HG03064 (cell line): ENCODE results near the gene FSTL5.

ENCODE experiments used
- ATAC-seq: cut with Tn5 transposase; IDR thresholded peaks from one replicate; pipeline ENCODE4 v1.9.1; 2021; ENCODE audit warnings: low read depth; ENCODE audit not compliant: unreplicated experiment

Gene FSTL5

DNA sequence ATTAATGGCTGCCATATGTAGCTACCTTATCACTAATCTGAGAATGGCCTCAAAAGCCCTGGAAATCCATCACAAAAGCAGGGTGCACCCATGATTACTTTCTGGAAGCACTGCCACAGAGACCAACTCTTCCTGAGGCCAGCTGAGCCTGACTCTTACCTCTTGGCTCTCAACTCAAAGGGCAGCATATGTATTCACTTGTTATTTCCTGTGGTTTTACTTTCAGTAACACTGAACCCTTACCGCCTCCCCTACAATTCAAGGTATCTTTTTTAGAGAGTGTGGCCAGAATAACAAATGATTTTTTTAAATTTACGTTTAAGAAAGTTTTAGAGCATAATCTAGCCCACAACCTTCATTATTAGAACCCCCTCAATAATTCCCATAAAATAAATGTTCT, 434.9 kb downstream of the FSTL5 start:
- ATAC-seq: no peak

- no peak for ATAC-seq
Measured at GRCh38 chr4:161721947-161722346, 441.9 kb downstream of the FSTL5 start.

- ATAC-seq: no peak
Measured at GRCh38 chr4:161717084-161717483, 446.7 kb downstream of the FSTL5 start.

DNA sequence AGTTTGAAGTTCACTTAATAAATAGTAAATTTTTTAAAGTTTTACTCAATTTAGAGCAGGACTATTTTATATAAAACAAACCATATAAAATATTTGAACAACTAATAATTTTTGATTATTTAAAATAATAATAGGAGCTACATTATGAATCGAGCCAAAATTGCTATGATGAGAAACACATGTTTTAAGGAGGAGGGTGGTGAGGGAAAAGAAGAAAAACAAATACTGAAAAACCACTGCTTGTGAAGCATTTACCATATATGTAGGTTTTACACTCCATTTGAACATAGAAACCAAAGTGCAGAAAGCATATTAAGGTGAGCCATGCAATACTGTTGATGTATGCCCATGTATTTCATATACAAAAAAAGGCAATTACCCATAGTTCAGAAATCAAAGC, 448.9 kb downstream of the FSTL5 start:
- no peak for ATAC-seq

DNA sequence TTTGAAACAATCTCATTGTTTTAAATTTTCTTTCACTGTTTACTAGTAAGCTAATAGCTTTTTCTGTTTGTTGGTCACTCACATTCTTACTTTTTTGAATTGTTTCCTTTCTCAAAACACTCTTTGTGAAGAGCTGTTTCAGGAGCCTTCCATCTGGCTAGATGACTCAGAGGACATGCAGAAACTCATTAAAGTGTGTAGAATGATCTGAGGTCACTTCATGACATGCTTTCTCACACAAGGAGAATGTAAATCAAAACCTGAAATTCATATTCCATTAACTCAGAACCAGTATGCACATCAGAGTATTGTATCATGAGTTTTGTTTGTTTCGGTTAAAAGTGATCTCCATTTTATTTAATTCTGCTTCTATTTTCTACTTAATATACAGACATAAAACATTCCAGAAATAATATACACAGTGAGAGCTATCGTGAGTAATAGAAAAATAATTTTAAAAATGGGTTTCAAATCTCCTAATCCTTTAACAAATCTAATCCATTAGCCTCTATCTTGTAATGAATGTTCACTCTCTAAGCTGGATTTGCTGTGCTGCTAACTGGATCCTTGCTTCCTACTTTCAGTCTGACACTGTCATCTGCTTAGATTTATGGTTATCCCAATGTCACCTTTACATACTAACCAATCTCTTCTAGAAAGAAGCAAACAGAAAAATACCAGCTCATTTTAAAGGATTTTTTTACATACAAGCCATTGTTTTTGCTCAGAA, 449.6 kb downstream of the FSTL5 start:
- ATAC-seq: no peak

DNA sequence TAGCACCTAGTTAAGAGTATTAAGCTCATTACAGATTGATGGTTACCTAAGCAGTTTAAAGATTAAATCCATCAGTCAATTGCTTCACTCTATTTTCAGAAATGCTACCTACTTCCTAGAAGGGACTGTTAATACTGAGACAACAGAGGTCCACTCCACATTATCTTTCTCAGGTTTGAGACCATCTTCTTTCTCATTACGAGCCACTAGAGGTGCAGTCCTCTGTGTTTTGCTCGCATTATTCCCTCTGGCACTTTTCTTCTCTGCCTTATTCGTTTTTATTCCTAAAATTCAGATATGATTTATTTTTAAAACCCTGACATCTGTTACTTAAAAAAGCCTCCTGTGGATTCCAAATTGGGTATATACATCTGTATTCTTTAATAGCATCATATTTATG, 459.1 kb downstream of the FSTL5 start:
- ATAC-seq: no peak

DNA sequence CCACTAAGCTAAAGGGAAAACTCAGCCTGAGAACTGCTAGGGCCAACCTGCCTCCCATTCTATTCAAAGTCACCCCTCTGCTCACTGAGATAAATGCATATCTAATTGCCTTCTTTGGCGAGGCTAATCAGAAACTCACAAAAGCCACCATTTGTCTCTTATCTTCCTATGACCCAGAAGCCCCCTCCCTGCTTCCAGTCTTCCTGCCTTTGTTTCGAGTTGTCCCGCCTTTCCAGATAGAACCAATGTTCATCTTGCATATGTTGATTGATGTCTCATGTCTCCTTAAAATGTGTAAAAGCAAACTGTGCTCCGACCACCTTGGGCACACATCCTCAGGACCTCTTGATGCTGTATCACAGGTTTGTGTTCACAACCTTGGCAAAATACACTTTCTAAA, 459.8 kb downstream of the FSTL5 start:
- ATAC-seq: no peak

DNA sequence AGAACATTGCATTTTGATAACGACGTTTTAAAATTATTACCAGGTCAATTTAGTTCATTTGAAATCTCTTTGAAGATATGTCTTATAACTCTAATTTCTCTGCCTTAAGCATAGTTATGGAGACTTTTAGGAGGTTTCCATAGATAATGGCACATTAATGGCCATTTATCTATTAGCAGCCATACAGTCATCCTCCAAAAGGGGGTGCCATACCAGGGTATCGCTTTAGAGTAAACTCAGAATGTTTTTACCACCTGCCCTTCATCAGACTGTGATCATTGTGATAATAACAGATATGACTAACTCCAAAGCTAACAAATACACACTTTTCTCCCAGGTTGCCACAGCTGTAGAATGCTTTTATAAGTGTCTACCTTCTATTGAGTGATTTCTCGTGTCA, 461.5 kb downstream of the FSTL5 start:
- no peak for ATAC-seq

GRCh38 chr4:161696944-161697343, 466.9 kb downstream of the FSTL5 start:
- no peak for ATAC-seq

GRCh38 chr4:161680146-161680545, 483.7 kb downstream of the FSTL5 start:
- no peak for ATAC-seq

DNA sequence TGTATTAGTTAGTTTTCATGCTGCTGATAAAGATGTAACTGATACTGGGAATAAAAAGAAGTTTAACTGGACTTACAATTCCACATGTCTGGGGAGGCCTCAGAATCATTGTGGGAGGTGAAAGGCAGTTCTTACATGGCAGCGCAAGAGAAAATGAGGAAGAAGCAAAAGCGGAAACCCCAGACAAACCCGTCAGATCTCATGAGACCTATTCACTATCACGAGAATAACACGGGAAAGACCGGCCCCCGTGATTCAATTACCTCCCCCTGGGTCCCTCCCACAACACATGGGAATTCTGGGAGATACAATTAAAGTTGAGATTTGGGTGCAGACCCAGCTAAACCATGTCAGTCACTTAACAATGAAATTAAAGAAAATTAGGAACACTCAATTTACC, 499.1 kb downstream of the FSTL5 start:
- ATAC-seq: no peak

GRCh38 chr4:161663844-161664243, 500.0 kb downstream of the FSTL5 start:
- no peak for ATAC-seq

GRCh38 chr4:161658676-161659075, 505.1 kb downstream of the FSTL5 start:
- ATAC-seq: no peak

- ATAC-seq: no peak
Measured at GRCh38 chr4:161657616-161658015, 506.2 kb downstream of the FSTL5 start.

GRCh38 chr4:161656594-161656993, 507.2 kb downstream of the FSTL5 start:
- ATAC-seq: no peak

GRCh38 chr4:161655148-161655547, 508.7 kb downstream of the FSTL5 start:
- ATAC-seq: no peak

DNA sequence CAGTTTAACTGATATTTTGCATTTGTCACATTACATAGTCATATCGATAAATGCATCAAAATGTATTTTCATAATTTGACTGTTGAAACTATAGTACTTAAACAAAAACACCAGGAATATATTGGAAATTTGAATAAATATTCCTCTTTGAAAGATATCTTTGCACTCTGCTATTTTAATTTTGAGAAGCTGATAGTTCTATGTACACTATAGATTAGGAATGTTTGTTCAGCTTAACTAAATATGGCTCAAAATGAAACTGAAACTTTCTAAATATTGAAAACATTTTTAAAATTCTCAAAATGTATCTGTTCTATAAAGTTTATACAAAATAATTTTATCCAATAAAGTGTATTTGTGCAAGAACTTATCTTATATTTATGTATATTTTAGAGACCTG, 510.1 kb downstream of the FSTL5 start:
- no peak for ATAC-seq

DNA sequence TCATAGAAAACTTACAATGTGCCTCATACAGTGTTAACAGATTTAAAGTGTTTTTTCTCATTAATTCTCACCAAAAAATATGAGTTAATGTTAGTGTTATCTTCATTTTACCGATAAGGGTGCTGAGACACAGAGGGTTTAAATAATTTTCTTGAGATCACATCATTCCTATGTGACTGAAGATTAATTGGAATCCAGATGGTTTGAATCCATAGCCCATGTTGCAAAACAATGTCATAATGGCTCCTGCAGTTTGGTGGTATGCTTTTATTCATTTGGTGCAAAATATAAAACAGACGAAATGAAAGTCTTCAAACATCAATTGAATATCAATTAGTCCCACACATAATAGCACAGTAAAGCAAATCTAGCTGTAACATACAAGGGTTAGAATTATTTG, 512.2 kb downstream of the FSTL5 start:
- no peak for ATAC-seq

GRCh38 chr4:161650812-161651211, 513.0 kb downstream of the FSTL5 start:
- no peak for ATAC-seq

DNA sequence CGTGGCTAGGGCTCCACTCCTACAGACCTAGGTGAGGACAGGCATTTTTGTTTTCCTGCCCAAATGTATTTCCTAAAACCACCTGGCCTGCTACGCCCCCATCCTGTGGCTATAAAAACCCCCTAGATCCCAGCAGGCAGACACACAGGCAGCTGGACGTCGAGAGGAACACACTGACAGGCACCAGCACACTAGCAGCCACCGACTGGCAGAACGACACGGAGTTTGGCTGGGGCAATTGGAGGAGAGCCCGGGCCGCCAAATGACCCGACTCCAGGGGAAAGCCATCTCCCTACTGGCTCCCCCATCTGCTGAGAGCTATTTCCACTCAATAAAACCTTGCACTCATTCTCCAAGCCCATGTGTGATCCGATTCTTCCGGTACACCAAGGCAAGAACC, 516.0 kb downstream of the FSTL5 start:
- ATAC-seq: no peak

DNA sequence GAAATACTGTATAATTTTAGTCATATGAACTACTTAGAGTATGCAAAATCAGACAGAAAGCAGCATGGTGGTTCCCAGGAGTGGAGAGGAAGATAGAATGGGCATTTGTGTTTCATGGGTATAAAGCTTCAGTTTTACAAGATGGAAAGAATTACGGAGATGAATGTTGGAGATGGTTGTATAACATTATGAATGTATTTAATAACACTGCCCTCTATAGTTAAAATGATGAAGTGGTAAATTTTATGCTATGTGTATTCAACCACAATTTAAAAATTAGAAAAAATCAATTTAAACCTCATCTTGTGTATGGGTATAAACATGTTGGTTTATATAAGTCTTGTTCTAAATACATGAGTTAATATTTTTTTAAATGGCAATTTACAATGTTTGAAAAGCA, 521.1 kb downstream of the FSTL5 start:
- no peak for ATAC-seq

GRCh38 chr4:161629694-161630441, 533.9 kb downstream of the FSTL5 start:
- no peak for ATAC-seq
